ENCODE results near the gene PAX2.

The PAX2 gene

GRCh38 chr10:100779329-100779728 is 33.9 kb downstream of the PAX2 start:
- DNase-seq (ENCODE audit: low read depth), result no peak
- no peak for TF ChIP-seq CTCF (IDR thresholded peaks at IDR 0.05; ENCODE audit: low read depth, low read length, missing control alignments)
- in situ Hi-C loops (cut with HindIII; ENCODE audit: low sequenced_read_pairs), result loop anchor here (5.0 kb wide), 1 partner anchor 102 kb away; no protein-coding TSS in a partner anchor
- no peak overlapping the region for H3K4me3 ChIP-seq (ENCODE audit: low read depth, low read length)

- in situ Hi-C loops (cut with HindIII; ENCODE audit: low sequenced_read_pairs), result no loop called here
- DNase-seq (ENCODE audit: low read depth), result no peak
- no peak overlapping the region for H3K4me3 ChIP-seq (ENCODE audit: low read depth, low read length)
- no peak for TF ChIP-seq CTCF (IDR thresholded peaks at IDR 0.05; ENCODE audit: low read depth, low read length, missing control alignments)
Measured at GRCh38 chr10:100780324-100780723, 34.9 kb downstream of the PAX2 start.

- in situ Hi-C loops (cut with HindIII; ENCODE audit: low sequenced_read_pairs), result no loop called here
- H3K4me3 ChIP-seq (ENCODE audit: low read depth, low read length), result no peak overlapping the region
- DNase-seq (ENCODE audit: low read depth), result no peak
- no peak for TF ChIP-seq CTCF (IDR thresholded peaks at IDR 0.05; ENCODE audit: low read depth, low read length, missing control alignments)
Measured at GRCh38 chr10:100781145-100781665, 35.8 kb downstream of the PAX2 start.

- H3K4me3 ChIP-seq (ENCODE audit: low read depth, low read length), result no peak overlapping the region
- DNase-seq (ENCODE audit: low read depth), result no peak
- TF ChIP-seq CTCF (IDR thresholded peaks at IDR 0.05; ENCODE audit: low read depth, low read length, missing control alignments), result no peak
- in situ Hi-C loops (cut with HindIII; ENCODE audit: low sequenced_read_pairs), result no loop called here
Measured at GRCh38 chr10:100782461-100783244, 37.3 kb downstream of the PAX2 start.

- H3K4me3 ChIP-seq (ENCODE audit: low read depth, low read length), result no peak overlapping the region
- in situ Hi-C loops (cut with HindIII; ENCODE audit: low sequenced_read_pairs), result no loop called here
- TF ChIP-seq CTCF (IDR thresholded peaks at IDR 0.05; ENCODE audit: low read depth, low read length, missing control alignments), result no peak
- no peak for DNase-seq (ENCODE audit: low read depth)
Measured at GRCh38 chr10:100784126-100784525, 38.7 kb downstream of the PAX2 start.

- in situ Hi-C loops (cut with HindIII; ENCODE audit: low sequenced_read_pairs), result no loop called here
- no peak overlapping the region for H3K4me3 ChIP-seq (ENCODE audit: low read depth, low read length)
- no peak for DNase-seq (ENCODE audit: low read depth)
- no peak for TF ChIP-seq CTCF (IDR thresholded peaks at IDR 0.05; ENCODE audit: low read depth, low read length, missing control alignments)
Measured at GRCh38 chr10:100786591-100786990, 41.2 kb downstream of the PAX2 start.

Measured in astrocyte of the cerebellum (primary cell).